ENCODE measurements around the gene TRIP10.
"Not testable (repeated sequence)": the region's sequence is repeated elsewhere in the genome, so short reads cannot be mapped to it uniquely, and the experiment has no call there.

Gene TRIP10

GRCh38 chr19:6743714-6744380, 4.4 kb downstream of the TRIP10 start:
- DNase-seq (ENCODE audit: low read depth in 2 of 2), result no peak

DNA sequence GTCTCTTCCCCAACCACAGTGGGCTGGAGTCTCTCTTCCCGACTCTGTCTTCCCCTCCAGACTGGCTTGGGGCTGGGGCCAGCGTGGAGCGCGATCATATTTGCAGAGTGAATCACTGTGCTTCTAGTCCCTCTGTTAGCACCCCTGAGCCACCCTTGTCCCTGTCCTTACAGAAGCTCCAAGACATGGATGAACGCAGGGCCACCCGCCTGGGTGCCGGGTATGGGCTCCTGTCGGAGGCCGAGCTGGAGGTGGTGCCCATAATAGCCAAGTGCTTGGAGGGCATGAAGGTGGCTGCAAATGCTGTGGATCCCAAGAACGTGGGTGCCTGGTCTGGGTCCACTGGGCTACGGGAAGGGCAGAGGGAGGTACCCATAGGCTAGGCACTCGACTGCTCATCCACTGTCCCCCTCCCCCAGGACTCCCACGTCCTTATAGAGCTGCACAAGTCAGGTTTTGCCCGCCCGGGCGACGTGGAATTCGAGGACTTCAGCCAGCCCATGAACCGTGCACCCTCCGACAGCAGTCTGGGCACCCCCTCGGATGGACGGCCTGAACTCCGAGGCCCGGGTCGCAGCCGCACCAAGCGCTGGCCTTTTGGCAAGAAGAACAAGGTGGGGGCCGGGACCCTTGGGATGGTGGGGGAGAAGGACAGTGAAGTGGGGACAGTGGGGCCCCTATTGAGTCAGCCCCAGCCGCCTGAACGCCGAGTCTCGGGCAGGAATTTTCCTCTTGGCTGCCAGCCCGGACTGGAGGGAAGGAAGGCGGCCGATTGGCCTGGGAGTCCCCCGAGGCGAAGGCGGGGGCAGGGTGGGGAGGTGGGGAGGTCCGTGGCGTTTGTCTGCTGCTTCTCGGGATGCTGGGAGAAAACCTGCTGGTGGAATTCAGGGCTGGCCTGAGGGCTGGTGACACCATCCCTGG, 5.2 kb downstream of the TRIP10 start:
- DNase-seq (ENCODE audit: low read depth in 2 of 2), result no peak

- DNase-seq (ENCODE audit: low read depth in 2 of 2), result no peak
Observed at GRCh38 chr19:6745965-6746364, 6.5 kb downstream of the TRIP10 start.

DNA sequence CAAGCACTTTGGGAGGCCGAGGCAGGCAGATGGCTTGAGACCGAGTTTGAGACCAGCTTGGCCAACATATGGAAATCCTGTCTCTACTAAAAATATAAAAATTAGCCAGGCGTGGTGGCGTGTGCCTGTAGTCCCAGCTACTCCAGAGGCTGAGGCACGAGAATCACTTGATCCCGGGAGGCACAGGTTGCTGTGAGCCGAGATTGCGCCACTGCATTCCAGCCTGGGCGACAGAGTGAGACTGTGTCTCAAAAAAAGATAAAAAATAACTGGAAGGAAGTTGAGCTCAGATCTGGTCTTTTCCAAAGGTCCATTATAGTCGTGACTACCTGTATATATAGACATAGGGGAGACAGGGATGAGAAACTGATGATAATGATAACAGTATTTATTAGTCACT, 9.1 kb downstream of the TRIP10 start:
- not testable (repeated sequence) for DNase-seq (ENCODE audit: low read depth in 2 of 2)

GRCh38 chr19:6750062-6750461, 10.6 kb downstream of the TRIP10 start:
- DNase-seq (ENCODE audit: low read depth in 2 of 2), result no peak

- no peak for DNase-seq (ENCODE audit: low read depth in 2 of 2)
Observed at GRCh38 chr19:6751189-6751588, 11.7 kb downstream of the TRIP10 start.

- DNase-seq (ENCODE audit: low read depth in 2 of 2), result no peak
Observed at GRCh38 chr19:6752256-6753177, 13.0 kb downstream of the TRIP10 start.

GRCh38 chr19:6753178-6754031, 13.9 kb downstream of the TRIP10 start:
- DNase-seq (ENCODE audit: low read depth in 2 of 2), result peak; percentile 50 to 55

DNA sequence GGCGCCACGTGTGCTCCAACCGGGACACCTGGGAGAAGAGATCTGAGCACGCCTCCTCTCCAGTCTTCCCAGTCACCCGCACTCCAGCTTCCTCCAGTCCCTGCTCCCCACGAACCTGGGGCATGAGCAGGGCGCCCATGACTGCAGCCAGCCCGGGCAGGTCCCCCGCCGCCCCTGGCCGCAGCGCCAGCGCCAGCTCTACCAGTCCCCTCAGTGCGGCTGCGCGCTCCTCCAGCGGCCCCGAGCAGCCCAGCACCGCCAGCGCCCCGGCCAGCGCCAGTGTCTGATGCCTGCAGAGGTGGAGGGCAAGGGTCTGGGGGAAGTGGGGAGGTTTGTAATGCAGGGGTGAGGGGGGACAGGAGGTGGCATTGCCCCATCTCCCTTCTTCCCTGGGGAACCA, 14.7 kb downstream of the TRIP10 start:
- no peak for DNase-seq (ENCODE audit: low read depth in 2 of 2)

- DNase-seq (ENCODE audit: low read depth in 2 of 2), result no peak
Observed at GRCh38 chr19:6754653-6755463, 15.4 kb downstream of the TRIP10 start.

- no peak for DNase-seq (ENCODE audit: low read depth in 2 of 2)
Observed at GRCh38 chr19:6760606-6761005, 21.1 kb downstream of the TRIP10 start.

DNA sequence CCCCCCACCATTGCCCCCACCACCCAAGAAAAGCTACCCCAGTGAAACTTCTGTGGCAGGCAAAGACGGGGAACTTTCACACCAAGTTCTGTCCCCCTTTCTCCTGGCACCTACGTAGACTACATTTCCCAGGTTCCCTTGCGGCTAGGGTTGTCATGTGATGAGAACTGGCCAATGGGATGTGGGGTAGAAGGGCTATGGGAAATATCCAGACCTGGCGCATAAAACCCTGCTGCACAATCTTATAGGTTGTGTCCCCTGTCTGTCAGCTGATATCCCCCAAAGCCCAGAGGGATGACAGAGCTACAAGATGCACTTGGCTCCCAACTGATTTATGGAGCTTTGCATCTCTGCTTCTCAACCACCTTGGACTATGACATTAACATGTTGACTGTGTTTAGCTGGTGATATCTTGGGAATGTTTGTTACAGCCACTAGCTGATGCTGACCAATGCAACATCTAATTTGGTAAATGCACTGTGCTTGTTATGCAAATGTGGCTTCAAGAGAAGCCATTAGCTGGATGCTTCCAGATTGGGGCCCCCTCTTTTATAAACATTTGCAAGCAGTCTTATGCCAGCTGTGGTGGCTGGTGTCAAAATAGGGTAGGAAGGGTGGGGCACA, 21.7 kb downstream of the TRIP10 start:
- no peak for DNase-seq (ENCODE audit: low read depth in 2 of 2)

DNA sequence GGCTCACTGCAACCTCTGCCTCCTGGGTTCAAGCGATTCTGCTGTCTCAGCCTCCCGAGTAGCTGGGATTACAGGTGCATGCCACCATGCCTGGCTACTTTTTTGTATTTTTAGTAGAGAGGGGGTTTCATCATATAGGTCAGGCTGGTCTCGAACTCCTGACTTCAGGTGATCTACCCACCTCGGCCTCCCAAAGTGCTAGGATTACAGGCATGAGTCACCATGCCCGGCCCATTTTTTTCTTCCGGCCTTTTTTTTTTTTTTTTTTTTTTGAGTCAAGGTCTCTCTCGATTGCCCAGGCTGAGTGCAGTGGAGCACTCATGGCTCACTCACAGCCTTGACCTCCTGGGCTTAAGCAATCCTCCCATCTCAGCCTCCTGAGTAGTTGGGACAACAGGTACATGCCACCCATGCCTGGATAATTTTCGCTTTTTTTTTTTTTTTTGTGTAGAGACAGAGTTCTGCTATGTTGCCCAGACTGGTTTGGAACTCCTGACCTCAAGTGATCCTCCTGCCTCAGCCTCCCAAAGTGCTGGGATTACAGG, 22.8 kb downstream of the TRIP10 start:
- not testable (repeated sequence) for DNase-seq (ENCODE audit: low read depth in 2 of 2)

DNA sequence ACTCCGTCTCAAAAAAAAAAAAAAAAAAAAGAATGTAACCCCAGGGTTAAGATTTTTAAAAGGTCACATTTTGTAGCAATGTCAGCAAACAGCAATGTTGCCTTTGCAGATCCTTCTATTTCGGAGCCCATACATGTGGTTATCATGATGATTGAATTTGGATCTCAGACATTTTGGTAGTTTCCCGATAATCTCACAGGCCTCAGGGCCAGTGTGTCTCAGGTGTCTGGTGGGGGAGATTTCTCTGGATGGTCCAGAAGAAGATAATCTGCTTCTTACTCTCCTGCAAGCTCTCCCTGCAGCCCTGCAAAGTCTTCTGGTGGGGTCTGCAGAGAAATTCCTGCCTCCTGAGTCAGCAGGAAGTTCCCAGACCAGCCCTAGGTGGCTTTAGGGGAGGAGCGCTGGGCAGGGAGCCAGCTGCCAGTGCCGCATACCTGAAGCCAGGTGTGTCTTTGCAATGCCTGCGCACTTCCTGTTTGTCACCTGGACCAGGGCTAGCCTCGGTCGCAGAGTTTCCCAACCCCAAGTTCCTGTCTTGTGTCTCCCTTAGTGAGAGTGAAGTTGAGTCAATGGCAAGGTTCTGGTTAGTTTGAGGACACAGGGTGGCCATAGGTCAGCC, 26.4 kb downstream of the TRIP10 start:
- DNase-seq (ENCODE audit: low read depth in 2 of 2), result no peak

- no peak for DNase-seq (ENCODE audit: low read depth in 2 of 2)
Observed at GRCh38 chr19:6766357-6767080, 27.0 kb downstream of the TRIP10 start.

GRCh38 chr19:6767081-6767356, 27.5 kb downstream of the TRIP10 start:
- DNase-seq (ENCODE audit: low read depth in 2 of 2), result no peak

GRCh38 chr19:6767357-6768235, 28.1 kb downstream of the TRIP10 start, which contains the start of gene SH2D3A:
TSS of gene SH2D3A (minus strand) at chr19:6767435. CDS start at chr19:6763748, 3,687 bp downstream.
- DNase-seq (ENCODE audit: low read depth in 2 of 2), result peak; percentile 86 to 90
